GM23248 (cell line): ENCODE measurements around the gene NFKBIB. TPM values are rescaled to one million over a fixed set of nuclear protein-coding genes. Genes with fewer than 3 reads are reported as not detected.

ENCODE experiments used
- DNase-seq: peaks from one replicate; pipeline ENCODE4 v3.0.0-alpha.2; 2015
- H2AFZ ChIP-seq: fragments of 200-600 bp; sonication (generic); 2 replicates; pipeline ENCODE4 v1.6.1; 2016; ENCODE audit warnings: antibody characterized with exemption
- H3F3A ChIP-seq: fragments of 200-600 bp; sonication (generic); 2 replicates; pipeline ENCODE4 v1.6.1; 2016; ENCODE audit warnings: mild to moderate bottlenecking, antibody characterized with exemption, mixed run types; ENCODE audit not compliant: insufficient read depth
- H3K27ac ChIP-seq: fragments of 200-600 bp; sonication (generic); 2 replicates; pipeline ENCODE4 v1.5.1; 2016; ENCODE audit warnings: mild to moderate bottlenecking
- H3K27me3 ChIP-seq: fragments of 200-600 bp; sonication (generic); replicated peaks from 2 replicates; pipeline ENCODE4 v1.6.1; 2016; ENCODE audit warnings: mild to moderate bottlenecking; ENCODE audit not compliant: insufficient read depth
- H3K36me3 ChIP-seq: fragments of 200-600 bp; sonication (generic); 2 replicates; pipeline ENCODE4 v1.6.1; 2016; ENCODE audit warnings: low read depth, mild to moderate bottlenecking
- H3K4me1 ChIP-seq: fragments of 200-600 bp; sonication (generic); 2 replicates; pipeline ENCODE4 v1.6.1; 2016; ENCODE audit warnings: mild to moderate bottlenecking; ENCODE audit not compliant: insufficient read depth
- H3K4me2 ChIP-seq: fragments of 200-600 bp; sonication (generic); one replicate; pipeline ENCODE4 v1.6.1; 2016; ENCODE audit warnings: mild to moderate bottlenecking; ENCODE audit not compliant: unreplicated experiment
- H3K4me3 ChIP-seq: fragments of 200-600 bp; sonication (generic); 2 replicates; pipeline ENCODE4 v1.5.1; 2016; ENCODE audit warnings: mild to moderate bottlenecking
- H3K79me2 ChIP-seq: fragments of 200-600 bp; sonication (generic); 2 replicates; pipeline ENCODE4 v1.6.1; 2016; ENCODE audit warnings: mild to moderate bottlenecking; ENCODE audit not compliant: insufficient read depth
- H3K9ac ChIP-seq: fragments of 200-600 bp; sonication (generic); 2 replicates; pipeline ENCODE4 v1.6.1; 2016; ENCODE audit warnings: mild to moderate bottlenecking
- H3K9me2 ChIP-seq: fragments of 200-600 bp; sonication (generic); 2 replicates; pipeline ENCODE4 v1.6.1; 2016; ENCODE audit warnings: mixed run types, mild to moderate bottlenecking, moderate library complexity; ENCODE audit not compliant: insufficient read depth
- H3K9me3 ChIP-seq: fragments of 200-600 bp; sonication (generic); one replicate; pipeline ENCODE4 v1.6.1; 2017; ENCODE audit warnings: low read depth
- H4K20me1 ChIP-seq: fragments of 200-600 bp; sonication (generic); 2 replicates; pipeline ENCODE4 v1.6.0; 2016; ENCODE audit not compliant: insufficient read depth
- EZH2 ChIP-seq: fragments of 200-600 bp; sonication (generic); IDR thresholded peaks from 2 replicates; pipeline ENCODE4 v1.6.1; 2018; ENCODE audit warnings: antibody characterized with exemption, mild to moderate bottlenecking; ENCODE audit not compliant: insufficient read depth, poor library complexity, severe bottlenecking
- EZH2phosphoT487 ChIP-seq: fragments of 200-600 bp; sonication (generic); IDR thresholded peaks from 2 replicates; pipeline ENCODE4 v1.6.1; 2018; ENCODE audit warnings: antibody characterized with exemption, moderate library complexity, mild to moderate bottlenecking, low read depth; ENCODE audit not compliant: insufficient read depth
- WGBS, 2 experiments: methylation state at CpG; one replicate each; pipeline ENCODE4 v1.1.6; 2015 to 2017; ENCODE audit warnings: low lambda C conversion rate in 2 of 2, low coverage in 1 of 2; ENCODE audit errors: missing lambda C conversion rate in 2 of 2; 5-methylcytosine and 5-hydroxymethylcytosine counted together
- in situ Hi-C: fragments of 300-500 bp; cut with MboI; formaldehyde crosslinking; loops from 2 replicates; pipeline ENCODE4 v1.15.0; 2020
- polyA plus RNA-seq: library from polyadenylated mRNA; unstranded; fragments of >200 nt; fragmentation: Nextera tagmentation; extraction: Ambion mirVana; gene quantifications from 2 replicates; pipeline ENCODE4 v1.2.1, GENCODE V29; 2016
- total RNA-seq: library from RNA; depleted of rRNA; stranded (reverse); fragments of >200 nt; shearing (Covaris generic); gene quantifications from 2 replicates; pipeline ENCODE4 v1.2.3, GENCODE V29; 2014

NFKBIB gene
- total and polyA plus RNA-seq, 2 experiments from 2014 or later = 12.8 to 18.0 TPM

- Histone ChIP-seq H3K9ac (no peak overlapping the region), H3K27ac (no peak overlapping the region), H3K4me2 (no peak overlapping the region), H3K4me3 (no peak overlapping the region), H3K9me2 (no peaks in the 10 kb centered on the region), H3K4me1 (no peaks in the 10 kb centered on the region), H3K79me2 (no peaks in the 10 kb centered on the region), H3F3A (no peaks in the 10 kb centered on the region), H3K36me3 (no peaks in the 10 kb centered on the region), H2AFZ (no peak overlapping the region), H4K20me1 (no peaks in the 10 kb centered on the region), H3K27me3 (no peaks in the 10 kb centered on the region), H3K9me3 (no peaks in the 10 kb centered on the region)
- 85 to 89% methylated on average over 16 to 17 of the region's 17 CpGs for WGBS, 2 experiments
- no peak for TF ChIP-seq EZH2
- no peak for TF ChIP-seq EZH2phosphoT487
- in situ Hi-C loops = no loop called here
- DNase-seq = no peak
Observed at GRCh38 chr19:38888876-38889275, 10.9 kb upstream of the NFKBIB start.

- no peak for DNase-seq
- Histone ChIP-seq H3K4me3 (no peak overlapping the region), H3K9me3 (no peaks in the 10 kb centered on the region), H3K9ac (no peak overlapping the region), H3K79me2 (no peaks in the 10 kb centered on the region), H3F3A (no peaks in the 10 kb centered on the region), H2AFZ (no peak overlapping the region), H3K9me2 (no peaks in the 10 kb centered on the region), H3K4me2 (no peak overlapping the region), H4K20me1 (no peaks in the 10 kb centered on the region), H3K4me1 (no peaks in the 10 kb centered on the region), H3K36me3 (no peaks in the 10 kb centered on the region), H3K27ac (no peak overlapping the region), H3K27me3 (no peaks in the 10 kb centered on the region)
- no peak for TF ChIP-seq EZH2phosphoT487
- no peak for TF ChIP-seq EZH2
- WGBS, 2 experiments = 79 to 84% methylated on average over 8 of the region's 8 CpGs
- in situ Hi-C loops = no loop called here
Observed at GRCh38 chr19:38889803-38890202, 10.0 kb upstream of the NFKBIB start.

GRCh38 chr19:38890686-38891085 is 9.1 kb upstream of the NFKBIB start:
- Histone ChIP-seq H3K4me2 (no peak overlapping the region), H3K9me2 (no peaks in the 10 kb centered on the region), H3K9me3 (no peaks in the 10 kb centered on the region), H3K79me2 (no peaks in the 10 kb centered on the region), H3K27me3 (no peaks in the 10 kb centered on the region), H3K36me3 (no peaks in the 10 kb centered on the region), H2AFZ (no peak overlapping the region), H3K4me1 (no peaks in the 10 kb centered on the region), H4K20me1 (no peaks in the 10 kb centered on the region), H3F3A (no peaks in the 10 kb centered on the region), H3K9ac (no peak overlapping the region), H3K4me3 (no peak overlapping the region), H3K27ac (no peak overlapping the region)
- in situ Hi-C loops = no loop called here
- no peak for DNase-seq
- no peak for TF ChIP-seq EZH2phosphoT487
- TF ChIP-seq EZH2 = no peak

- WGBS, 2 experiments = 91% methylated on average over 6 of the region's 6 CpGs
- in situ Hi-C loops = no loop called here
- Histone ChIP-seq H3K36me3 (no peaks in the 10 kb centered on the region), H3K9me3 (no peaks in the 10 kb centered on the region), H3K9me2 (no peaks in the 10 kb centered on the region), H3K27ac (no peak overlapping the region), H4K20me1 (no peaks in the 10 kb centered on the region), H3K4me2 (no peak overlapping the region), H3F3A (no peaks in the 10 kb centered on the region), H3K4me1 (no peaks in the 10 kb centered on the region), H3K27me3 (no peaks in the 10 kb centered on the region), H3K79me2 (0 out of 2 replicates have a peak, but pooled peaks cover 7% of the 10 kb centered on the region), H3K9ac (no peak overlapping the region), H3K4me3 (no peak overlapping the region), H2AFZ (no peak overlapping the region)
- no peak for TF ChIP-seq EZH2
- TF ChIP-seq EZH2phosphoT487 = no peak
- no peak for DNase-seq
Observed at GRCh38 chr19:38891771-38892170, 8.0 kb upstream of the NFKBIB start.

- Histone ChIP-seq H3K4me1 (no peaks in the 10 kb centered on the region), H3K9ac (no peak overlapping the region), H4K20me1 (no peaks in the 10 kb centered on the region), H3K36me3 (no peaks in the 10 kb centered on the region), H3K27me3 (no peaks in the 10 kb centered on the region), H3K4me2 (no peak overlapping the region), H3K4me3 (no peak overlapping the region), H3K79me2 (peaks cover 17% of the 10 kb centered on the region; the same call in 1 of the 2 replicates), H3K27ac (no peak overlapping the region), H3F3A (no peaks in the 10 kb centered on the region), H3K9me3 (no peaks in the 10 kb centered on the region), H3K9me2 (no peaks in the 10 kb centered on the region), H2AFZ (no peak overlapping the region)
- TF ChIP-seq EZH2phosphoT487 (no peak), EZH2 (no peak)
- in situ Hi-C loops = no loop called here
- DNase-seq = no peak
- 69 to 77% methylated on average over 5 of the region's 5 CpGs for WGBS, 2 experiments
Observed at GRCh38 chr19:38892841-38893240, 6.9 kb upstream of the NFKBIB start.
